ENCODE results near the gene SFMBT2.

- TF ChIP-seq POLR2AphosphoS5 (IDR thresholded peaks at IDR 0.05; ENCODE audit: borderline replicate concordance, low read depth, low read length), result no peak
- TF ChIP-seq FOXP2 (optimal IDR thresholded peaks at IDR 0.05; ENCODE audit: control extremely low read depth, extremely low read length, insufficient read depth), result no peak
- TF ChIP-seq EZH2 (IDR thresholded peaks at IDR 0.05), result no peak
Measured at GRCh38 chr10:7397049-7398035, 13.5 kb downstream of the SFMBT2 start.

Measured in SK-N-MC (cell line).